ENCODE data around the gene BICDL2. TPM values are rescaled to one million over a fixed set of nuclear protein-coding genes. Genes with fewer than 3 reads are reported as not detected.
"Not testable (repeated sequence)": the region's sequence is repeated elsewhere in the genome, so short reads cannot be mapped to it uniquely, and the experiment has no call there.

BICDL2 gene
- total and polyA plus RNA-seq, 2 donors (not counting 1 experiment from before 2014, with no cell fraction given), result not detected

GRCh38 chr16:3075523-3075915, 38.8 kb upstream of the BICDL2 start:
- Histone ChIP-seq H3K9ac (ENCODE audit: insufficient read depth, low read length) (no peak overlapping the region), H3K4me3 (replicated peaks in 1 of 4; ENCODE audit: control extremely low read depth in 1 of 4, insufficient read depth in 1 of 4, low read depth in 3 of 4, low read length in 4 of 4) (no peak overlapping the region), H3K27ac (ENCODE audit: insufficient read depth, low read length) (no peak overlapping the region), H3K79me2 (ENCODE audit: control insufficient read depth, insufficient read depth, low read length) (no peaks in the 10 kb centered on the region), H2AFZ (ENCODE audit: low read length) (no peak overlapping the region), H3K36me3 (ENCODE audit: control insufficient read depth, insufficient read depth, low read length) (no peaks in the 10 kb centered on the region), H3K4me2 (ENCODE audit: extremely low read depth, insufficient read depth, low read length) (no peak overlapping the region), H3K27me3 (ENCODE audit: control insufficient read depth, insufficient read depth, low read length) (peaks cover 15% of the 10 kb centered on the region), H4K20me1 (ENCODE audit: control insufficient read depth, extremely low read depth, insufficient read depth, low read length) (no peaks in the 10 kb centered on the region), H3K4me1 (ENCODE audit: control insufficient read depth, extremely low read depth, insufficient read depth, low read length) (no peaks in the 10 kb centered on the region), H3K9me3 (ENCODE audit: control insufficient read depth, insufficient read depth, low read depth, low read length) (no peaks in the 10 kb centered on the region)
- no peak for TF ChIP-seq EZH2 (IDR thresholded peaks at IDR 0.05; ENCODE audit: low read length, missing control alignments)
- TF ChIP-seq, protein P1, sequence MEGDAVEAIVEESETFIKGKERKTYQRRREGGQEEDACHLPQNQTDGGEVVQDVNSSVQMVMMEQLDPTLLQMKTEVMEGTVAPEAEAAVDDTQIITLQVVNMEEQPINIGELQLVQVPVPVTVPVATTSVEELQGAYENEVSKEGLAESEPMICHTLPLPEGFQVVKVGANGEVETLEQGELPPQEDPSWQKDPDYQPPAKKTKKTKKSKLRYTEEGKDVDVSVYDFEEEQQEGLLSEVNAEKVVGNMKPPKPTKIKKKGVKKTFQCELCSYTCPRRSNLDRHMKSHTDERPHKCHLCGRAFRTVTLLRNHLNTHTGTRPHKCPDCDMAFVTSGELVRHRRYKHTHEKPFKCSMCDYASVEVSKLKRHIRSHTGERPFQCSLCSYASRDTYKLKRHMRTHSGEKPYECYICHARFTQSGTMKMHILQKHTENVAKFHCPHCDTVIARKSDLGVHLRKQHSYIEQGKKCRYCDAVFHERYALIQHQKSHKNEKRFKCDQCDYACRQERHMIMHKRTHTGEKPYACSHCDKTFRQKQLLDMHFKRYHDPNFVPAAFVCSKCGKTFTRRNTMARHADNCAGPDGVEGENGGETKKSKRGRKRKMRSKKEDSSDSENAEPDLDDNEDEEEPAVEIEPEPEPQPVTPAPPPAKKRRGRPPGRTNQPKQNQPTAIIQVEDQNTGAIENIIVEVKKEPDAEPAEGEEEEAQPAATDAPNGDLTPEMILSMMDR (conservative IDR thresholded peaks at IDR 0.05 in 1 of 2, IDR thresholded peaks at IDR 0.05 in 1 of 2; ENCODE audit: low read depth in 1 of 2, low read length in 2 of 2), result no peak
- no peak for DNase-seq (ENCODE audit: low read depth in 2 of 2)

GRCh38 chr16:3074860-3075522, 38.2 kb upstream of the BICDL2 start:
- Histone ChIP-seq H3K36me3 (ENCODE audit: control insufficient read depth, insufficient read depth, low read length) (no peaks in the 10 kb centered on the region), H4K20me1 (ENCODE audit: control insufficient read depth, extremely low read depth, insufficient read depth, low read length) (no peaks in the 10 kb centered on the region), H3K9ac (ENCODE audit: insufficient read depth, low read length) (no peak overlapping the region), H3K4me2 (ENCODE audit: extremely low read depth, insufficient read depth, low read length) (no peak overlapping the region), H2AFZ (ENCODE audit: low read length) (no peak overlapping the region), H3K27me3 (ENCODE audit: control insufficient read depth, insufficient read depth, low read length) (peaks cover 12% of the 10 kb centered on the region), H3K27ac (ENCODE audit: insufficient read depth, low read length) (no peak overlapping the region), H3K79me2 (ENCODE audit: control insufficient read depth, insufficient read depth, low read length) (no peaks in the 10 kb centered on the region), H3K4me1 (ENCODE audit: control insufficient read depth, extremely low read depth, insufficient read depth, low read length) (no peaks in the 10 kb centered on the region), H3K4me3 (replicated peaks in 1 of 4; ENCODE audit: control extremely low read depth in 1 of 4, insufficient read depth in 1 of 4, low read depth in 3 of 4, low read length in 4 of 4) (no peak overlapping the region), H3K9me3 (ENCODE audit: control insufficient read depth, insufficient read depth, low read depth, low read length) (no peaks in the 10 kb centered on the region)
- no peak for DNase-seq (ENCODE audit: low read depth in 2 of 2)
- TF ChIP-seq, protein P1 (conservative IDR thresholded peaks at IDR 0.05 in 1 of 2, IDR thresholded peaks at IDR 0.05 in 1 of 2; ENCODE audit: low read depth in 1 of 2, low read length in 2 of 2), result no peak
- no peak for TF ChIP-seq EZH2 (IDR thresholded peaks at IDR 0.05; ENCODE audit: low read length, missing control alignments)

- no peak for TF ChIP-seq EZH2 (IDR thresholded peaks at IDR 0.05; ENCODE audit: low read length, missing control alignments)
- TF ChIP-seq, protein P1 (conservative IDR thresholded peaks at IDR 0.05 in 1 of 2, IDR thresholded peaks at IDR 0.05 in 1 of 2; ENCODE audit: low read depth in 1 of 2, low read length in 2 of 2), result no peak
- Histone ChIP-seq H3K27ac (ENCODE audit: insufficient read depth, low read length) (no peak overlapping the region), H4K20me1 (ENCODE audit: control insufficient read depth, extremely low read depth, insufficient read depth, low read length) (no peaks in the 10 kb centered on the region), H3K36me3 (ENCODE audit: control insufficient read depth, insufficient read depth, low read length) (no peaks in the 10 kb centered on the region), H3K79me2 (ENCODE audit: control insufficient read depth, insufficient read depth, low read length) (no peaks in the 10 kb centered on the region), H3K4me3 (replicated peaks in 1 of 4; ENCODE audit: control extremely low read depth in 1 of 4, insufficient read depth in 1 of 4, low read depth in 3 of 4, low read length in 4 of 4) (no peak overlapping the region), H3K9ac (ENCODE audit: insufficient read depth, low read length) (no peak overlapping the region), H3K9me3 (ENCODE audit: control insufficient read depth, insufficient read depth, low read depth, low read length) (no peaks in the 10 kb centered on the region), H3K4me1 (ENCODE audit: control insufficient read depth, extremely low read depth, insufficient read depth, low read length) (no peaks in the 10 kb centered on the region), H3K4me2 (ENCODE audit: extremely low read depth, insufficient read depth, low read length) (no peak overlapping the region), H2AFZ (ENCODE audit: low read length) (no peak overlapping the region), H3K27me3 (ENCODE audit: control insufficient read depth, insufficient read depth, low read length) (peaks cover 11% of the 10 kb centered on the region)
- DNase-seq (ENCODE audit: low read depth in 2 of 2), result no peak
These were observed 36.7 kb upstream of the BICDL2 start for GRCh38 chr16:3073448-3073847.

DNA sequence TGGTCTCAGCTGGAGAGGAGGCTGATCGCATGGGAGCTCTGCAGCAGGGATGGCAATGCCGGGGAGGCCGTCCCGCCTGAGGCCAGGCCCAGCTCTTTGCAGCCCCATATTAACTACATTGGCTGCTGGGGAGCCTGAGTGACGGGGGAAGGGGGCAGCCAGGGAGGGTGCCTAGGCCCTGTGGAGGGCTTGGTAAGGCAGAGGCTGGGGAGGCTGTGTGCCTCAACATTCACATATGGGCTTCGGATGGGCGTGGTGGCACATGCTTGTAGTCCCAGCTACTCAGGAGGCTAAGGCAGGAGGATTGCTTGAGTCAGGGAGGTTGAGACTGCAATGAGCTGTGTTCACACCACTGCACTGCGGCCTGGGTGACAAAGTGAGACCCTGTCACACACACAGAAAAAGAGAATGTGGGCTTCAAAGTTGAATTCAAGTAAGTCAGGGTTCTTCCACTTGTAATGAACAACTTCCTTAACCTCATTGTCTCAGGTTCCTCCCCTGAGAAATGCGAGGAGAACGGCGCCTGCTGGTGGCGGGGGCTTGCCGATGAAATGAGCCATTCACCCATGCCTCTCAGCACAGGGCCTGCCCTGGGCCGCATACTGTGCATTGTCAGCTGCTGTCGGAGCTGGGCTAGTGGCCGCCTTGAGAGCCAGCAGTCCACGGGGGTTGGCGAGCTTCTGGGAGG, 36.0 kb upstream of the BICDL2 start:
- H3K36me3 ChIP-seq (ENCODE audit: control insufficient read depth, insufficient read depth, low read length); DNase-seq (ENCODE audit: low read depth in 2 of 2); H3K4me3 ChIP-seq (replicated peaks in 1 of 4; ENCODE audit: control extremely low read depth in 1 of 4, insufficient read depth in 1 of 4, low read depth in 3 of 4, low read length in 4 of 4); H2AFZ ChIP-seq (ENCODE audit: low read length); H3K27me3 ChIP-seq (ENCODE audit: control insufficient read depth, insufficient read depth, low read length); H3K9me3 ChIP-seq (ENCODE audit: control insufficient read depth, insufficient read depth, low read depth, low read length); H3K4me1 ChIP-seq (ENCODE audit: control insufficient read depth, extremely low read depth, insufficient read depth, low read length); H3K79me2 ChIP-seq (ENCODE audit: control insufficient read depth, insufficient read depth, low read length); H3K27ac ChIP-seq (ENCODE audit: insufficient read depth, low read length); H3K4me2 ChIP-seq (ENCODE audit: extremely low read depth, insufficient read depth, low read length); H4K20me1 ChIP-seq (ENCODE audit: control insufficient read depth, extremely low read depth, insufficient read depth, low read length); H3K9ac ChIP-seq (ENCODE audit: insufficient read depth, low read length): not testable (repeated sequence)

Data from fibroblast of lung (primary cell).